ENCODE results near the gene GALC.

Gene GALC

DNA sequence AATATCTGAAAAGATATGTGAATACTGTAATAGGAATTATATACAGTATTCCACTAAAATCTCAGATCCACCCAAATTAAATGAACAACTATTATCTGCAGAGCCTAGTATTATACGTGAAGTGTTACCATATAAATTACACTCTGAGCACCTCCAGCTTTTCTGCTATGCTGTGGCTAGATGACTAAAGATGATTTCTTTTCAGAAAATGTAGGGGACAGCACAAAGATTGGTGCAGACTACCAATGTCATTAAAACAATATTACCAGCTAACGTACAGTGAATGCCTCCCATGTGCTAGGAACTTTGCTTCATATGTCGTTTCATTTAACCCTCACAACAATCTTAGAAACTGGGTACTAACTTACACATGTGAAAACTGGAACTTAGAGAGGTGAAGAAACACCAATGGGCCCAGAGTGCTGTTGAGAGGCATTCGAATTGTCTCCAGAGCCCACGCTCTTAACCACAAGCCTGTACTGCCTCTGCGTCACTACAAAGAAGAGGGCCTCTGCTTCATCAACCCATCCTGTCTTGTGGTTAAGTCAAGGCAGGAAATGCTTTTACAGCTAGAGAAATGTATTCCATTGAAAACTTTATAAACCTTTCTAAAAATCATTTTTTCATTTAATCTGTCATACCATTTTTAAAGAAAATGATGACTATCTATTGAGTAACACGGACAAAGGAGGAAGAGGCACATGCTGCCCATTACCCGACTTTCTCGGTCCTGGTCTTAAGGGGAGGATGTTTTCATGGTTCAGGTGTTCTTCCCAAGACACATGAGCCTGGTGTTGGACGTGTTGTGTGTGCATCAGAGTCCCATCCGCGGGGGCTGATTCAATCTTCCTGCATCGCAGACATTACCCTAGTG is 13.2 kb upstream of the GALC start:
- no peak for DNase-seq

DNA sequence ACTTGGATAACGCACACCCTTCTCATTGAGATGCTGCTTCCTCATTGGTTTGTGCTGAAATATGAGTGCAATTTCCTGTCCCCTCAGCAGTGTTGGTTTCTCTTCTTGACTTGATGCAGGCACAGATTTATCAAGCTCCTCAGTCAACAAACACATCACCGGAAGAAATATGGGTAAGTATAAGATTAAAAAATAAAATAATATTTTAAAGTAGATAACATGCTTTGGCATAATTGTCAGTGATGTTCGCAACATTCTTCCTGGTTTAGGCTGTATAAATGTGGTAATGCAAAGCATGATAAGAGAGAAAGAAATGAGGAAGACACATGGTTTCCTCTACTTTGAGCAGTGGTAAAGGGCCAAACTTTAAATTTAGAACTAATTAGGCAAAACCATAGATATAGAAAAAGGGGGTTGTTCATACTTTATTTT is 12.1 kb upstream of the GALC start, which contains the start of gene GPR65:
GPR65 (plus strand) TSS at position 86 of the 432 bp plus-strand sequence. CDS start 5,713 bp downstream, outside the sequence.
- no peak for DNase-seq

DNA sequence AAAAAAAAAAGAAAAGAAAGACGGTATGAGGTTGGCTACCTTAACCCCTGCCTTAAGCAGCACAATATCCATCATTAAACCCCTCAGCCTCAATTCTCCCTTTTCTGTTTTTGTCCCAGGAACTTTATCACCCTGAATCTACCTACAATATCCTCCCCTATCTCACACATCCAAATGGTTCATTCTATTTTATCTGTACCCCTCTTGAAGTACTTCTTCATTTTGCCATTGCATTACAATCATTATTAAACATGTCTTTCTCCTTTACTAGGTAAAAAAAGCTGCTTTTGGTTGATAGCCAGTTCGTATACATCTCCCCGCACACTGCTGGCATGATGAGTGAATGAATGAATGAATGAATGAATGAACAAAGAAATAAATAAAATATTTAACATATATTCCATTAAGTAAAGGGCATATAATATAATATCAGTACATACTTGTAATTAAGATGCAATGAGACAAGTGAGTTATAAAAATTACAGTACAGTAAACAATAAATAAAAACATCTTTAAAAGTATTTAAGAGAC is 11.6 kb upstream of the GALC start:
- no peak for DNase-seq

DNA sequence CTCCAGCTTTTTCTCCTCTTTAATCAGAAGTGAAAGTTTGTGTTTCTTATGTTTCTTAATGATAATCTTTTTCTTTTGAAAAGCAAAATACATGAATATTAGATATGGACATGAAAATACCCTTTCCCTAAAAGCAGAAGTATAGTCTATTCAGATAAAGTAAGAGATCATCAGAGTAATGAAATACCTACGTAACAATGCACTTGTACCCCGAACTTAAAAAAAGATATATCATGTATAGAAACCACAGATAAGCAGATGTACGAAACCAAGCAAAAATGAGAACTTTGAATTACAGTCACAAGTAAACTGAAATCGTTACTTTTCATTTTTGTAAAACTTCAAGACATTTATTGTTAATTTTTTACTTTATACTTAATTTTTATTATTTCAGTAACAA is 10.4 kb upstream of the GALC start:
- DNase-seq: no peak

DNA sequence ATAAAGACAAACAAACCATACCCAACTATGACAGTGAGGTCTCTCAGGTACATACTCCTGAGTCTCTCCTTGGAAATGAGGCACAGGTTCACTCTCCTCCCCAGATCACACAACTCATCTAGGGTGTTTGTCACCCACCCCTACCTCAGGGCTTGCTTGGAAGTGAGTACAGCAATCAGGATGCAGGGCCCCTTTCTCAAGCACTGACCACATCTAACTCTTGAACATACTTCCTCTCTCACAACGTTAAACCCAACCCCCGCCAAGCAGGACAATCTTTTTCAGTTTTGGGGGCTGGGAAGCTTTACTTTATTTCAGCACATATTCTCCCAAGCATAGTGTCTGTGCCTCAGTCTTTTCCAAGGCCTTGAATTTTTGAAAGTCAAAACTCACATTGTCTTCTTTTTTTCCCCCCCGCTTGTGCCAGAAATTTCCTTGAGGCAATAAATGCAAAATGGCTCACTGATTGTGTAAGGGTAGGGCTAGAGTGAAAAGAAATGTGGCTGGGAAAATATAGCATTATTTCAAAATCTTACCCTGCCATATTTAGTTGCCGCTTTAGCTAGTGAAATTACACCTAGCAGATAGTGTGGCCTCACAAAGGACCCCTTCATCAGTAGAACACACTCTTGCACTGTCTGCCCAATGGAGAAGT is 9.6 kb upstream of the GALC start:
- no peak for DNase-seq

DNA sequence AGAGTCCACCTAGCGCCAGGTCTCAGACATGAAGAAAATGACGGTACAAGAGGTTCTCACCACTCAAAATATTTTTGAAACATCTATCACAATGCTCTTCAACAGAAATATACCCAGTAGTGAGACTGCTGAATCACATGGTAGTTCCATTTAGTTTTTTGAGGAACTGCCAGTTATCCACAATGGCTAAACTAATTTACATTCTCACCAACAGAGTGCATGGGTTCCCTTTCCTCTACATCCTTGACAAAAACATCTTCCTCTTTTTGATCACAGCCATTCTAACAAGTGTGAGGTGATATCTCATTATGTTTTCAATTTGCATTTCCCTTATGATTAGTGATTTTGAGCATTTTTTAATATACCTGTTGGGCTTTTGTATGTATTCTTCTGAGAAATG is 6.3 kb upstream of the GALC start:
- no peak for DNase-seq

DNA sequence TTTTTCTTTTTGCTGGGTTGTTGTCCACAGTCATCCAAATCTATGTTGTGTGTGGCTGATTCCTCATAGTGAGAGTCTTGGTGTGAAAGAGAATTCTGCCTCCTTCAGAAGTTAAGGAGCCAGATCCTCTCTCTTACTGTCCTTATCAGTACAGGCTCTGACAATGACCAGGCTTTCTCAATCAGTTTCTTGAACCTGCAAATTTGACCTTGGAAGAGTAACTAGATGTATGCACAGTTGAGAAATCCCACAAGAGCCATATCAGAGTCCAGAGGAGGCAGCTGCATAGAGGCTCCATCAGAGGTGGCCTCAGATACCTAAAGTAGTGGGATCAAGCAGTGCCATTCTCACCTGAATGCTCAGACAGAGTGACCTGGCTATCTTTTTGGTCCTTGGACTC is 5.5 kb upstream of the GALC start:
- DNase-seq: no peak

DNA sequence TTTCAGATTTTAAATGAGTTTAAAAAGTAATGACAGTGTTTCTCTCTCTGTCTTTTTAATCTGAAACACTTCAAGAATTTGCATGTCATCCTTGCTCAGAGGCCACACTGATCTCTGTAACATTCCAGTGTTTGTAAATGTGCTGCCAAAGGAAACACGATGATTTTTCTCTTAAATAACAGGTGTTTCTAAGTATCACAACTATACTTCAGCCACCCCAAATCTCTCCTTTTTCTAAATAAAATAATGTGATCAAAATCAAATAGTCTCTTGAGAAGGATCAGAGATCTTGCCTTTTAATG is 3.3 kb upstream of the GALC start:
- no peak for DNase-seq

DNA sequence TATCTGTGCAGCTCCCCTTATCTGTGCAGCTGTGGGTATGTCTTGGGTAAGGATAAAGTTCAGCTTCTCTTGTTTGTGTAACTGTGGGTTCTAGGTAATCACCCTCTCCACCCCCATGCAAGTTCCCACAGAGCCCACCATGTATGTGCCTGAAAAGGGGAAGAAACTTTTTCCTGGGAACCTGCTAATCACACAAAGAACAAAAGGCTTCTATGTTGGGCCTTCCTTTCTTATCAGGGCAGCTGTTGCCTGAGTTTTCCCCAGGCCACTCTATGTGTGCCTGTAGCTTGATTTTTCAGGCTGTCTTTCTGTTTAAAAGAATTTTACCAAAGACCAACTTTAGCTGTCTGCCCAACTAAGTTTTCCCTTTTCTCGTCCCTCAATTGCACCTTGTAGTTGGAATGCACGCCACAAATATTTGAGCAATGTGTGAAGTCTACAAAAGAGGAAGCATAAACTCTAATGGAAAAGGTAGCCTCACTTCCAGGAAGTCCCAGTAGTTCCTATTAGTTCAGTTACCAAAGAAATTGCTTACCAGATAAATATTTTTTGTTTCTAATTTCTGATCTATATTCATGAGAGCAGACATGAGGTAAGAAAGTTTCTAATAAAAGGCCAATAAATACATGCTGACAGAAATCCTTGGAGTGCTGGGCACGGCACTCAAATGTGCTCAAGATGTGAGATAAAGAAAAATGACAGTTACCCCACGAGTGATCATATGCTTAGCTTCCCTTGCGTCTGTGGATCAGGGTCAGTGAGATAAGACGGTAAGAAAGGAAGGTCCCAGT is 2.7 kb upstream of the GALC start:
- no peak for DNase-seq

DNA sequence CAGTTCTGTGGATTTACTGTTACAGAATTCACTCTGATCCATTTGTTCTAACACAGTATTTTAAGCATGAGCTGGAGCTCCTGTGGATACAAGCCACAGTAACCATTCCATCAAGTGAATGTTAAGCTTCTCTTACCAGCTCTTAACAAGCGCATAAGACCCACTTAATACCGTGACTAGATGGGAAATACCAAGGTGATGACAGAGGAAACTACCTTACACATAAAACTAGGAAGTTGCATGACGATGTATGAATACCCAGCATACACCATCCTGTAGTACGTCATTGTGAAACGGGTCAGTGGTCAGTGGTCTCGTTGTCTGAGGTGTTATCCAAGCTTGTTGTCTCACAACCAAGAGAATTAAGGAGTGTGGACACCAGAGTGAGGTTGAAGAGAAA is 2.0 kb upstream of the GALC start:
- no peak for DNase-seq

DNA sequence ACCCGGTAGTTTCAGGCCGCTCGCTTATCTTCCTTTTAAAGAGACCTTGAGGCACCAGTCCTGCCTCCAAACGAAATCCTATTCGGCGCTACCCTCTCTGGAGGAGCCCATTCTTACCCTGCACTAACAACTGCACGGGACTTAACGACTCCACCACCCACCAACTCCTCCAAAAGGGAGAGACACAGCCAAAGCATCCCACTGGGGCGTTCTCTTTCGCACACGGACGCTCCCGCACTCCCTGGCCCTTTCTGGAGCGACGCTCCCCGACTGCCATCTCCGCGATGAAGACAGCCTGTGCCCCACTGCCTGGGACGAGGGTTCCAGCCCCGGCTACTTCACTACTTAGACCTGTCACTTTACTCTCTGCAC is 650 bp downstream of the GALC start:
- no peak for DNase-seq

DNA sequence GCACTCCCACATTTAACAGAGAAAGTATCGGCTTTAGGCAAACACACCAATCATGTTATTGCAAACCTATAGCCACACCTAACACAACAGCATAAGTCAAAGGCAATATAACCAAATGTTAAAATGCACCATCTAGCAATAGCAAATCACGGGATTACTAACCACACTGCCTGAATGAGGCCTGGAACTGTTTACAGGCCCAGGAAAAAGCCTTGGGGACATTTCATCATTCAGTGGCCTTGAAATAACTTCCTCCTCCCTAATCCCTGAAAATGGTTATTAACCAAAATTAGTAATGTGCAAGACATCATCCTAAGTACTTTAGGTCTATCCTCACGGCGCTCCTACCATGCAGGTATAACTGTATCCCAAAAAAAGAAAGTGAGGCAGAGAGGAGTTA is 2.3 kb downstream of the GALC start:
- DNase-seq: no peak

DNA sequence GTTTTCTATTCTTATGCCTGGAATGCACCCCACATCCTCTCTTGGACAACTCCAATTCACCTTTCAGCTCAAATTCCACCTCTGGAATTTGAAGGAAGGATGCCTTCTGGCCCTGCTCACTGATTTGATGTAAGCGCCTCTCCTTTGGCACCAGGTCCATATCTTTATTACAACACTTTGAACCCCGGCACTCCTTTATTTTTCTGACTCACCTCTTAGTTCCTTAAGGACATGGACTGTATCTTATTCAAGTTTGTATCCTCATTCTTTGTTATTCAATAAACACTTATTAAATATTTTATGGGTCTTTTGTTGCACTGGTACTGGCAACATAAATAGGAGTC is 3.1 kb downstream of the GALC start:
- DNase-seq: no peak

DNA sequence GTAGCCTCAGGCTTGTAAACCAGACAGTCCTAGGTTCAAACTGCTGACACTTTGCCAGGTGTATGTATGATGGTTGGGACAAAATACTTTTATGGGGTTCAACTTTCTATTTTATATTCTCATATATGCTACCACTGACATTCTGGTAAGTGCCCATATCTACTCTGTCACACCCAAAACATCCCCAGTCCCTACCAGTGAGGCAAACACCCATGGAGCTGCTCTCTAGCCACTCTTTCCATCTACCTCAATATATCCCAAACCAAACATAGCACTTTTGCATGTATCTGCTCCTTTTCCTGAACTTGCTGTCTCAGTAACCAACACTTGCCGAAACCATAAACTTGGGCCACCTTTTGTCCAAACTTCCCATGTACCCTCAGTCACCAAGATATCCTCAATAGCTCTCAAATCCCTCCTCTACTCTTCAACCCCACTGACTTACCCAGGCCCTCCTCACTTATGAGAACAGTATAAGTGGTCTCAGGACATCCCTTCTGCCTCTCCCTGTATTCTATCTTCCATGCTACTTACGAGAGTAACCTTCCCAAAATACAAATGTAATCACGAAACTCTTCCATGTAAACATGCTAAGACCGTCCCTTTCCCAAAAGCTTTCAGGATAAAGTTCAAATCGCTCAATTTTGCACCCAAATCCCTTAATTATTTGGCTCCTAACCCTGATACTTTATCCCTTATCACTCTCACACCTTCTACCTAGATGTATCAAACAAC is 3.6 kb downstream of the GALC start:
- no peak for DNase-seq

DNA sequence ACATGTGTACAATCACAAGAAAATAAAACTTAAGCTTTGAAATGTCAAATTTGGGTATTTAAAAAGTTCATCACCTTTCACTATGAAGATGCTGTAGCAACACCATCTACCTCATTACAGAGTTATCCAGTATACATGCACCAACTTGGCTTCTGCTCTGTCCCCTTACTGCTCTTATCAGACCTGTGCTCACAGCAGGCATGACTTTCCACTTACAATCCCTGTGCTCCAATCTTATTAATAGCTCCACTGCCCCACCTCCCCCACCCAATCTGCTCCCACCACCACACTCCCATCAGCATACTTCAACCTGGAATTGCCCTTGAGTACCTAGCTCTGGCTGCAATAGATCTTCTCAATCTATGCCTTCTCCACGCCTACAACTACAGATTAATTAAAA is 13.3 kb downstream of the GALC start:
- DNase-seq: no peak

DNA sequence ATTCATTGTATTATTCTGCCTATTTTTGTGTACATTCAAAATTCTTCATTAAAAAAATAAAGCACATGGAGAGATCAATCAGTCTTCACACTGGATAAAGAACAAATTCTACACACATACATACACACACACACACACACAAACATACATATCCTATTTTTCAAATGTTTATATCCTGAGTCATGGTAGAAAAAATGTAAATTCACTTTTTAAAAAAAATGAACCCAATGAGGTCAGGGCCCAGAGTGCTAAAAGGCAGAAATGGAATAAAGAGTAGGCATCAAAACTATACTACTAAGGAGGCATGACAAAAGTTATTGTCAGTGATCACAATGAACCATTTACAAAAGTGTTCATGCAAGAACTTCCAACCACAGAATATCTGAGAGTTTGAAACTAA is 17.3 kb downstream of the GALC start:
- DNase-seq: no peak

DNA sequence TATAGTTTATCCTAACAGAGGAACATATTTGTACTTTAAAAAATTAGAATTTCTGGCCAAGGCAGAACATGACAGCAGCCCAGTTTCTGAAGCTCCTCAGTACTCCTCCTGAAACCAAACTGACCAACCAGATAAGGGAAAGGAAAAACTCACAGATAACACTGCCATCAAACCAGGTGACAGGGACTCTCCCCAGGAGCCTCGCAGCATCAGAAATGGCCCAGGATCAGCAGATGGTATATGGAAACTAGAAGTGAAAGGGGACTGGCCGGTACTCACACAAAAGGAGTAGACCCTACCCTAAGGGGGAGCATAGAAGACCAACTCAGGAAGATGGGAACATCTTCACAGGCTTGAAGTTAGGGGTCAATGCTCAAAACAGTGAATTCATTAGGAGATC is 22.0 kb downstream of the GALC start:
- DNase-seq: no peak

DNA sequence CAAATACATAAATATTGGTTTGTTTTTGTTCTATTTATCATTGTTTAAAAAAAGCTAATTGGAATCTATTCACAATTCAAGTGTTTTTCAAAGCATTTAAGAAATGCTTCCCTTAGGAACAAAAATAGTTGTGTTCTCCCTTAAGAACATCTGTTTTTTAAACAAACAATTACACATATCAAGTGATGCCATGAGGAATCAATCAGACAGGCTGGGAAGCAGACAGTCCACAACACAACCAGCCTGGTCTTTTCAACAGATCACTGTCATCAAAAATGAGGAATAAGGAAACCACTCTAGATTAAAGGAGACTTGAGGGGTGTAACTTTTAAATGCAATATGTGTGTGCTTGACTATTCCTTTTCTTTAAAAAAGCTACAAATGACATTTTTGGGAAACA is 25.5 kb downstream of the GALC start:
- DNase-seq: no peak

DNA sequence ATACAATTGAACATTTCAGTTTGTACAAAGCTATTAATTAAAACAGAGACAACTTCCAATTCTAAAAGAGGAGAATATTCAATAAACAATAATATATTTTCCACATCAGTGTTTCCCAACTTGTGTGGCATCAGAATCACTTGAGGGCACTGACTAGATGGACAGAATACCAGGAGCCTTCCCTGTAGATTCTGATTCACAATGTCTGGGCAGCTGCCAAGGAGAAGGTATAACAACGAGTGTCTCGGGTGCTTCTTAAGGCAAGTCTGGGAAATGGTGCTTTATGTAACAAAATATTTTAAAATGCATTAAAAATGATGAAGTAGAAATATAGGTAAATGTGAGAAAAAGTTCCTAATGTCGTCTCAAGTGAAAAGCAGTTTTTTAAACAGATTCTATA is 26.2 kb downstream of the GALC start:
- DNase-seq: no peak

DNA sequence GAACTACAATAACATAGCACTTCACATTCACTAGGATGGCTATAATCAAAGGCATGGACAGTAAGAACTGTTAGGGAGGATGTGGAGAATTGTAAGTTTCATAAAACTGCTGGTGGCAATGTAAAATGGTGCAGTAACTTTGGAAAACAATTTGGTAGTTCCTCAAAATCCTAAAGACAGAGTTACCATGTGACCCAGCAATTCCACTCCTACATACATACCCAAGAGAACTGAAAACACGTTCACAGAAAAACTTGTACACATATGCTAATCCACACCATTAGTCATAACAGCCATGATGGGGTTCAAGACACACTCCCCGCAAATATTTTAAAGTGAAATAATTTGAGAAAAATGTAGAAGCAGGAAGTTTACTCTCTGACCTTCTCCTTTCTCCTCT is 31.7 kb downstream of the GALC start:
- no peak for DNase-seq

DNA sequence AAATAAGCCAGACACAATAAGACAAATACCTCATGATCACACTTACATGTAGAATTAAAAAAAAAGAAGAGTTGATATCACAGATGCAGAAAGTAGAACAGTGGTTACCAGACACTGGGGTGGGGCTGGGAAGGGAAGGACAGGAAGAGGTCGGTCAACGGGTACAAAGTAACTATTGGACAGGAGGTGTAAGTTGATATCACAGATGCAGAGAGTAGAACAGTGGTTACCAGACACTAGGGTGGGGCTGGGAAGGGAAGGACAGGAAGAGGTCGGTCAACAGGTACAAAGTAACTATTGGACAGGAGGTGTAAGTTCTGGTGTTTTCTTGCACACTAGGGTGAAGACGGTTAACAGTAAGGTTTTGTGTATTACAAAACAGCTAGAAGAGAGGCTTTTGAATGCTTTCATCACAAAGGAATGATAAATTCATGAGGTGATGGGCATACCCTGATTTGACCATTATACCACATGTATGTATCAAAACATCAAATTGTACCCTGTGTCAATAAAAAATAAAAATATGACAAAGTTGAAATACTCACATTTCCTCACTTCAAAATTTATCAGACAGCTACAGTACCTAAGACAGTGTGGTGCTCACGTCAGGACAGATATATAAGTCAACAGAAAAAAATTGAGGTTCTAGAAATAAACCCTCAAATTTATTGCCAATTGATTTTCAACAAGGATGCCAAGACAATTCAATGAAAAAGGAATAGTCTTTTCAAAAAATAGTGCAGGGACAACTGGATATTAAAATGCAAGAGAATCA is 32.8 kb downstream of the GALC start:
- DNase-seq: no peak

DNA sequence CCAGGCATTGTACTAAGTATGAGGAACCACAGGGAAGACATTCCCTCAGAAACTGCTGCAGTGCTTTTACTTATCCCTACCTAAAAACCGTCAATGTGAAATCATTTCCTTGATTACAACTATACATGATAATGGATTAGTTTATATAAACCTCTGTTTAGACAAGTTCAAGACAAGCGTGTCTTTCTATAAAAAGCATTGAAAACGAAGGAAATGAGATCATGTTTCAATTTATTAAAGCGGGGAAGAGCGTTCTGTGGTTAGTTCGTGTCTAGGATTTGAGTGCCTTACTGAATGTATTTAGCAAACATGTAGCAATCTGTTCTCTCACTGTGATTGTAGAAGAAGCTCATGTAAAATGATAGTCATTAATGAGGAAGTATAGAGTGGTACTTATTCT is 37.5 kb downstream of the GALC start:
- DNase-seq: no peak
